Glomerular visceral epithelial cell (primary cell): ENCODE data around the gene SIAH3.

Experiments
- DNase-seq: peaks from one replicate; pipeline ENCODE4 v3.0.0-alpha.2; 2016; ENCODE audit errors: extremely low spot score

The SIAH3 gene

DNA sequence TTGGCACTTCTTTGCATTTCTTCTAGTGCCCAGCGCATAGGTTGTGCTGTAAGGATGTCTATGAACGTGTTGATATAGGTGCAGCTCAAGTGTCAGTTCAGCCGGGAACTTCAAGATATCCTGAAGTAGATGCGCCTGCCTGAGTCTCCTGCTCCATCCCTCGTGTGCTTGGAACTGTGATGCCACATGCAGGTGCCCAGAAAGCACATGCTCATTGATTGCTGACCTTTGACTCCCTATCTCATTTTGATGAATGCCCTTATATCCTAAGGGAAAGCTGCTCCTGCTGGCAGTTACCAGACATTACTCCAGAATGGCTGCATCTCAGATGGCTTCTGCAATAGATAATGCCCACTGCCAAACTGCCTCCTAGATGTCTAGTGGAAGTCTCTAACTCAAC lies 108.6 kb downstream of the SIAH3 start:
- DNase-seq: no peak

DNA sequence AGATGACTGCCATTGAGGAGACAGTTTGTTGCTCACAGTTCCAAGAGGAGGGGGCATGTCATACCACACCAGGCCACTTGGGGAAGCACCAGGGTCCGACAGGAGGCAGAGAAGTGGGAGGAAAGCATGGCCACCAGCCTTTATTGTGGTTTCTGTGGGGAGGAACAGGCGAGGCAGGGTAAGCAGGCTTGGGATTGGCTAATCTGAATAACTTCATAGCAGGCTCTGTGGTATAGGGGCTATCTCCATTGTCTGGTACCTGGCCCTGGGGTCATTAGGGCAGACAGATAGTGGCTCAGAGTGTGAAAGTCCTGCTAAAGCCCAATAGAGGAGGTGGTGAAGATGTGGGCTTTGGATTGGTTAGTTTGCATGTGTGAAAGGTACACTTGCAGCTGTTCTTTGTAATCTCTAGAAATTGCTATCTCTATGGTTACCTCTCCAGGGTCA lies 114.0 kb downstream of the SIAH3 start:
- DNase-seq: no peak

DNA sequence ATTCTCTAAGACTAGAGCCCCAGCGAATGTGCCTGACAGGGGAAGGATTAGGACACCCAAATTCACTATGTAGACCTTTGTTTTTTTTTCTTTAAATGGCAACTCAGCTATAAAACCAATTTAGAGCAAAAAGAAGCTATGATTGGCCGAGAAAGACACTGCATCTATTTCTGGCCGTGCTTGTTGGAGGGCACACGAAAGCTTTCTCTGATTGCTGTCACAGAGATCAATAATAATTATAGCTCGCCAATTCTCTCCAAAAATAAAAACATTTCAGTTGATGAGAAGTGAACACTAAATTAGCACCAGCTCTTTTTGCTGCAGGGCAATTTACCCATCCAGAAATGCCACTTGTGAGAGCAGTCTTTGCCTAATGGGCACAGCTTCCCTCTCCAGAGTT lies 118.2 kb downstream of the SIAH3 start:
- DNase-seq: no peak

DNA sequence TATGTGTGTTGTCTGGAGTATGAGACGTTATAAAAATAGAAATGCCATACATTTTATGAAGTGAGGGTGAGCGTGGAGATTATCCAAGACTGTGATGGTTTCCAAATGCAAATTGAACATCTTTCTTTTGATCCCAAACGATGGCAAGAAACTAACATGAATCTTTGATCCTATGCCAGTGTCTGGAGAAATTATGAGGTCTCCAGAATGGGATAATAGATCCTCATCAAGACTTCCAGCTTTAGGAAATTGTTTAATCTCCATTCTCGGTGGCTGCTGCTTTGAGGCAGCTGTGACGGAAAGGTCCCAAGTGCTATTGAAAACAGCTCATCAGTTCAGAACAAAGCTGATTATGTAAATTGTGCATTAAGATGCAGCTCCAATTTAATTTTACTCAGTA lies 118.6 kb downstream of the SIAH3 start:
- DNase-seq: no peak

DNA sequence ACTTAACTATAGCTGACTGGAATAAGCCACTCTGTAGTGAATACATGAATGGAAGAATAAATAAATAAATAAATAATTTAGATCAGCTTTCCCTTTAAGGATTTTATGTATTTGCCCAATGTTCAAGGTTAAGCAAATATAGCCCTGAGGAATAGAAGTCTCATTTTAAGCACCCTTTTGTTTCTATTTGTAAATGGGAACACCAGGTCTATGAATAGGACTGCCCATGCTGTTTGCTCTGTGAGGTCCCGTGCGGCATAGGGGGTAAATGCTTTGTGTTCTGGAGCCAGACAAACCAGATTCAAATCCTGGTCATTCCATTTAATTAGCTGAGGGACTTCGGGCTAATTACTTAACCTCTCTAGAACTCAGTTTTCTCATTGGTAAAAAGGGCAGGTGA lies 120.1 kb downstream of the SIAH3 start:
- no peak for DNase-seq

DNA sequence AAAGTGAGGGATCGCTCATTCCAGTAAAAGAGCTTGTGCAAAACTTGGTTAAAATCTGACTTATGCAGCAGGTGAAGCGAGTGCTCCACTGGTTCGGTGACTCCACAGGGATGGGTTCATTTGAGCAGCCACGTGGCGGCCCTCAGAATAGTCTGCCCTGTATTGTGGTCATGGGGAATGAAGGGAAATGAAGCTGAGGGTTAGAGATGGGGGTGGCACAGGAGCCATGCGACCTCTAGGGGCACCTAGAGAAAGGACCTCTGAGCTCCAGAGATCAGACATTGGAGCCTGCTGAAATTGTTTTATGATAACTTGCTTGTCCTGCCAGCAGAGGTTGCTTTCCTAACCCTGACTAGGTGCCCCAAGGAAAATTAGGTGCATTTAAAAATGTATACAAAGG lies 122.8 kb downstream of the SIAH3 start:
- peak; percentile 14 for DNase-seq
